ENCODE data around the gene XKR3.
"Not testable (repeated sequence)": the region's sequence is repeated elsewhere in the genome, so short reads cannot be mapped to it uniquely, and the experiment has no call there.

The XKR3 gene

DNA sequence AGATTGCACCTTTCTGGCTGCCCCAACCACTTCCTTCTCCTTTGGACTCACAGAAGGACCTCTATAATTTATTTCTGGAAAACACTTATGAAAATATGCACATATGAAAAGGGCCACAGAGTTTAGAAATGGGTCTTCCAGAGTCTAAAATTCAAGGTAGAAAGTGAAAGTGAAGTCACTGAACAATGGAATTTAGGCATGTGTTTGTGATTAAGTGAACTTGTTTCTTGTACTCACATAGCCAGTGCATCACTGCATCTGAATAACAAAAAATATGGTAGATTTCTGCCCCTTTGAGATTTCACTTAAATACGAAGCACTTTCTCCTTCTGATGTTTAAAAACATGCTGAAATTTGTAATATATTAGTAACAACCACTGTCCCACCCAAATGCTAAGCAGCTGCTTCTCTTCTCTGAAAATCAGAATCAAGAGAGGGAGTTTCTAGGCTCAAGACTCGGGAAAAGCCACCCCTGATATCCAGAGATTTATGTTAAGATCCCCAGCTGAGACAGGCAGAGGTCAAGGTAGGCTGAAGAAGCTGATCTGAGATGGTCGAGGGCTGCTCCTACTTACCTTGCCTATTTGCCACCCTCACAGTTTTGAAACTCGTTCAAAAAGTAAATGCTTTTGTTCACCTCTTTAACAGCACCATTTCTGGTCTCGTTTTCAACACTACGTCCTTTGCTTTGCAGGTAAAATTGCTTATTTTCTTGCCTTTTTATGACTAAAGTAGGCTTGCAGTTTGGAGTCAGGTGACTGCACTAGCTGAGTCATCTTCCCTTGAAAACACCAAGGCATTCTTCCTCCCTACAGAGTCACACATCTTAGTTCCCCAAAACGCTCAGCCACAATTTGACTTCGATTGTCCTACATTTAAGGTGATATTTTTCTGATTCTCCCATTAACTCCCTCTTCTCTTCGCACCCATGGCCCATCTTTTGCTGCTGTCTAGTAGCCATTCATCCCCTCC lies at the start of gene XKR3:
Gene XKR3, minus strand, starts transcription at position 696 of the 972 bp plus-strand sequence. CDS start 17,338 bp downstream, outside the sequence.
- no peaks in the 10 kb centered on the region for H3K9me3 ChIP-seq
- intact Hi-C loops (cut with DNase I; ENCODE audit: low total_unique reads), result no loop called here
- no peak for DNase-seq
- peak within 1 kb of the TSS in 1 of 2 donors; percentile 24 for H3K27ac ChIP-seq
- H3K36me3 ChIP-seq, result no peaks in the 10 kb centered on the region
- no peaks in the 10 kb centered on the region for H3K27me3 ChIP-seq
- TF ChIP-seq, protein P1, sequence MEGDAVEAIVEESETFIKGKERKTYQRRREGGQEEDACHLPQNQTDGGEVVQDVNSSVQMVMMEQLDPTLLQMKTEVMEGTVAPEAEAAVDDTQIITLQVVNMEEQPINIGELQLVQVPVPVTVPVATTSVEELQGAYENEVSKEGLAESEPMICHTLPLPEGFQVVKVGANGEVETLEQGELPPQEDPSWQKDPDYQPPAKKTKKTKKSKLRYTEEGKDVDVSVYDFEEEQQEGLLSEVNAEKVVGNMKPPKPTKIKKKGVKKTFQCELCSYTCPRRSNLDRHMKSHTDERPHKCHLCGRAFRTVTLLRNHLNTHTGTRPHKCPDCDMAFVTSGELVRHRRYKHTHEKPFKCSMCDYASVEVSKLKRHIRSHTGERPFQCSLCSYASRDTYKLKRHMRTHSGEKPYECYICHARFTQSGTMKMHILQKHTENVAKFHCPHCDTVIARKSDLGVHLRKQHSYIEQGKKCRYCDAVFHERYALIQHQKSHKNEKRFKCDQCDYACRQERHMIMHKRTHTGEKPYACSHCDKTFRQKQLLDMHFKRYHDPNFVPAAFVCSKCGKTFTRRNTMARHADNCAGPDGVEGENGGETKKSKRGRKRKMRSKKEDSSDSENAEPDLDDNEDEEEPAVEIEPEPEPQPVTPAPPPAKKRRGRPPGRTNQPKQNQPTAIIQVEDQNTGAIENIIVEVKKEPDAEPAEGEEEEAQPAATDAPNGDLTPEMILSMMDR (IDR thresholded peaks at IDR 0.05), result no peak
- peaks cover 0 to 16% (median 2%) of the 10 kb centered on the region in 4 donors for H3K4me1 ChIP-seq
- H3K4me3 ChIP-seq, result peak within 1 kb of the TSS in 1 of 2 donors; percentile 11

DNA sequence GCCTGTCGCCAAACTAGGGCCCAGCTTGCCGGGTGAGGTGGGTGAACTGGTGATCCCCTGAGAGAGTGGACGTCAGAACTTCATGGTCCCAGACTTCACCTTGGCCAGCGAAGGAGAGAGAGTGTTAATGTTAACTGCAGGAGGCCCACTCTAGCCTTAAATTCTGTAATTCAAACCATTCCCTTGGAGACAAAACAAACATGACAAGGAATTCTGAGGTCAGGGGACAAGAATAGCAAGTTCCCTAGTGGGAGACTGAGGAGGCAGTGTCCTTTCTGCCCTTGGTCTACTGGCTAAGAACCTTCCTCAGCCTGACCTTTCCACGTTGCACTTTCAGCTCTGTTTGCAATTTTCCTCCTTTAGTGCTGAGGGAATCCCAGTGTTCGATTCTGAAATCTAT lies 44.4 kb upstream of the XKR3 start:
- DNase-seq; intact Hi-C loops (cut with DNase I; ENCODE audit: low total_unique reads); H3K4me3 ChIP-seq; H3K36me3 ChIP-seq; H3K9me3 ChIP-seq; H3K27me3 ChIP-seq: not testable (repeated sequence)
- Histone ChIP-seq H3K4me1 (peaks cover 0 to 32% (median 16%) of the 10 kb centered on the region in 4 donors), H3K27ac (peak overlapping the region; percentile 70 to 83)

DNA sequence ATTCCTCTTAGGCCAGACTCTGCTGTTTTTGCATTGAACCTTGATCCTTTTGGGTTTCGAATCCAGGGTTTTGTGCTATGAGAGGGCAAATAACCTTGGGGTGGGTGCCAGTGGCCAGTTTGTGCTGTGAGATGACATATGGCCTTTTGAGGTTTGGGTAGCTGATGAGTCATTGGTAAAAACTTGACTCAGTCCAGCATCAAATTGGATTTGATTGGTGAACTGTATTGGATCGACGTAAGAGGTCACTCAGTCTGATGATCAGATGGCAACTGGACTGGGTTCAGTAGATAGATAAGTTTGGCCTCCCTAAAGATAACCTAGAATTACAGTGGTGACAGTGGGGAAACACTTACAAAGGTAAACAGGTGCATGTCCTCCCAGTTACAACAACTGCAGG lies 41.0 kb upstream of the XKR3 start:
- intact Hi-C loops (cut with DNase I; ENCODE audit: low total_unique reads), result no loop called here
- peaks cover 0 to 32% (median 16%) of the 10 kb centered on the region in 4 donors for H3K4me1 ChIP-seq
- TF ChIP-seq, protein P1 (IDR thresholded peaks at IDR 0.05), result no peak
- no peaks in the 10 kb centered on the region for H3K27me3 ChIP-seq
- no peaks in the 10 kb centered on the region for H3K36me3 ChIP-seq
- no peaks in the 10 kb centered on the region for H3K9me3 ChIP-seq
- peak overlapping the region in 1 of 2 donors; percentile 58 for H3K27ac ChIP-seq
- no peak overlapping the region for H3K4me3 ChIP-seq
- DNase-seq, result no peak

DNA sequence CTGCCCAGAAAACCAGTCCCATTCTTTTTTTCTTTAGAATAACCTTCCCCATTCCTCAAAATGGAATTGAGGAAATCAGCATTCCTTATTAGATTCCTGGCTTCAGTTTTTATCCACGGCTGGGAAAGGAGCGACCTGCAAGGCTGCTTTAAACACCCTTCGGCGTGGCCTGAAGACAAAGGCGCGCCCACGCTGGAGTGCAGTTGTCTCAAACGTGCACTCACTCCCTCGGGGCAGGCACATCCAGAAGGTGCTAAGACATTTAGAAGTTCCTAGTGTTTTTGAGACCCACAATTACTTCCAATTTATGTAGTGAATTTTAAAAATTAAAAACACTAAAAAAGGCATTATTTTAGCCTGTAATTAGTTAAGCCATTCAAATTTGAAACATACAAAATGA lies 31.6 kb upstream of the XKR3 start:
- H3K27me3 ChIP-seq; intact Hi-C loops (cut with DNase I; ENCODE audit: low total_unique reads); DNase-seq; H3K4me3 ChIP-seq; H3K27ac ChIP-seq; H3K36me3 ChIP-seq; H3K4me1 ChIP-seq; H3K9me3 ChIP-seq: not testable (repeated sequence)

DNA sequence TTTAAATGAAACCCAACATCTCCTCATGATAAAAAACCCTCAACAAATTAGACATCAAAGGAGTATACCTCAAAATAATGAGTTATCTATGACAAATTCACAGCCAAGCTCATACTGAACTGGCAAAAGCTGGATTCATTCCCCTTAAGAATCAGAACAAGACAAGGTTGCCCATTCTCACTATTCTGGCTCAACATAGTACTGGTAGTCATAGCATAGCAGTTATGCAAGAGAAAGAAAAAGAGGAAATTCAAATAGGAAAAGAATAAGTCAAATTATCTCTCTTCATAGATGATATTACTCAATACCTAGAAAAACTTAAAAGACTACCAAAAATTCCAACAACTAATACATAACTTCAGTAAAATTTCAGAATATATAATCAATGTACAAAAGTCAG lies 29.4 kb upstream of the XKR3 start:
- Histone ChIP-seq H3K27ac (no peak overlapping the region), H3K36me3 (no peaks in the 10 kb centered on the region), H3K4me1 (peaks cover 0 to 5% (median 0%) of the 10 kb centered on the region in 4 donors), H3K27me3 (no peaks in the 10 kb centered on the region), H3K9me3 (no peaks in the 10 kb centered on the region), H3K4me3 (no peak overlapping the region)
- intact Hi-C loops (cut with DNase I; ENCODE audit: low total_unique reads), result no loop called here
- TF ChIP-seq, protein P1 (IDR thresholded peaks at IDR 0.05), result no peak
- no peak for DNase-seq

DNA sequence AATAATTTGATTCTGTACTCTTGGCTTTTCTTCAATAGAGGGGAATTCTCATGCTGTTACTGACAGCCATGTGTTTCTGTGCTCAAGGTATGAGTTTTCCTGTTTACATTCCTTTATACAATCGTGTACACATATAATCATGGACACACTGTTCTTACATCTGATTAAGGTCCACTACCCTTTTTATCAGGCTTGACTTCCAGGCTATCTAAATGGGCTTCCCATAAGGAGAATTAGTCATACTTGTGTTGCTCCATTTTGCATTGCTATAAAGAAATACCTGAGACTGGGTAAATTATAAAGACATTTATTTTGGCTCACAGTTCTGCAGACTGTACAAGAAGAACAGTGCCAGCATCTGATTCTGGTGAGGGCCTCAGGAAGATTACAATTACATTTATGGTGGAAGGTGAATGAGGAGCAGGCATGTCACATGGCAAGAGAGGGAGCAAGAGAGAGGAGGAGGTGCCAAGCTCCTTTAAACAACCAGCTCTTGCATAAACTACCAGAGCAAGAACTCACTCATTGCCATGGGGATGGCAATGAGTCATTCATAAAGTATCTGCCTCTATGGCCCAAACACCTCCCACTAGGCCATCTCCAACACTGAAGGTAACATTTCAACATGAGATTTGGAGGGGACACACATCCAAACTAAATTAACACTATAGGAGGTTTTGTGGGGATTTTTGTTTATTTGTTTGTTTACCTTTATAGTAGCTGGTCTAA lies 26.2 kb upstream of the XKR3 start:
- DNase-seq; H3K36me3 ChIP-seq; H3K27ac ChIP-seq; intact Hi-C loops (cut with DNase I; ENCODE audit: low total_unique reads); H3K4me1 ChIP-seq; H3K4me3 ChIP-seq; H3K27me3 ChIP-seq; H3K9me3 ChIP-seq: not testable (repeated sequence)

DNA sequence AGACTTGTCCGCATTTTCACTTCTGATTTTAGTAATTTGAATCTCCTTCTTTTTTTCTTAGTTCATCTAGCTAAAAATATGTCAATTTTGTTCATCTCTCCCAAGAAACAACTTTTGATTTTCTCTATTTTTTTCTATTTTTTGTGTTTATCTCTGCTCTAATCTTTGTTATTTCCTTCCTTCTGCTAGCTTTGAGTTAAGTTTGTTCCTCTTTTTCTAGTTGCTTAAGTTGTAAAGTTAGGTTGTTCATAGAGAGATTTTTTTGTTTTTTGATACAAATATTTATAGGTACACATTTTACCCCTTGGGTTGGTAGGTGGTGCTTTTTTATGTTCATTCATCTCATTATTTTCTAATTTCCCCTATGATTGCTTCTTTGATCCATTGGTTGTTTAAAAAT lies 22.1 kb upstream of the XKR3 start:
- intact Hi-C loops (cut with DNase I; ENCODE audit: low total_unique reads), result no loop called here
- no peak overlapping the region for H3K4me3 ChIP-seq
- peaks cover 0 to 5% (median 0%) of the 10 kb centered on the region in 4 donors for H3K4me1 ChIP-seq
- H3K27ac ChIP-seq, result no peak overlapping the region
- no peaks in the 10 kb centered on the region for H3K9me3 ChIP-seq
- H3K36me3 ChIP-seq, result no peaks in the 10 kb centered on the region
- no peaks in the 10 kb centered on the region for H3K27me3 ChIP-seq
- no peak for DNase-seq
- TF ChIP-seq, protein P1 (IDR thresholded peaks at IDR 0.05), result no peak
